ENCODE results near the gene VOPP1. TPM values are rescaled to one million over a fixed set of nuclear protein-coding genes. Genes with fewer than 3 reads are reported as not detected.

Gene VOPP1
- total and polyA plus RNA-seq, 2 donors (not counting 1 experiment from before 2014, with no cell fraction given) = 52.1 to 70.7 TPM

- H3K4me2 ChIP-seq (ENCODE audit: extremely low read depth, insufficient read depth, low read length) = no peak overlapping the region
- H3K36me3 ChIP-seq (ENCODE audit: control insufficient read depth, insufficient read depth, low read length) = no peaks in the 10 kb centered on the region
- DNase-seq (ENCODE audit: low read depth in 2 of 2) = no peak
- no peak overlapping the region for H3K27ac ChIP-seq (ENCODE audit: insufficient read depth, low read length)
- H4K20me1 ChIP-seq (ENCODE audit: control insufficient read depth, extremely low read depth, insufficient read depth, low read length) = peaks cover 1% of the 10 kb centered on the region
- peaks cover 18% of the 10 kb centered on the region for H3K4me1 ChIP-seq (ENCODE audit: control insufficient read depth, extremely low read depth, insufficient read depth, low read length)
- no peak overlapping the region for H3K9ac ChIP-seq (ENCODE audit: insufficient read depth, low read length)
- no peaks in the 10 kb centered on the region for H3K9me3 ChIP-seq (ENCODE audit: control insufficient read depth, insufficient read depth, low read depth, low read length)
- no peak for TF ChIP-seq CTCF (conservative IDR thresholded peaks at IDR 0.05 in 1 of 2, IDR thresholded peaks at IDR 0.05 in 1 of 2; ENCODE audit: low read depth in 1 of 2, low read length in 2 of 2)
- no peak for TF ChIP-seq EZH2 (IDR thresholded peaks at IDR 0.05; ENCODE audit: low read length, missing control alignments)
- H3K27me3 ChIP-seq (ENCODE audit: control insufficient read depth, insufficient read depth, low read length) = no peaks in the 10 kb centered on the region
- H2AFZ ChIP-seq (ENCODE audit: low read length) = no peak overlapping the region
- H3K79me2 ChIP-seq (ENCODE audit: control insufficient read depth, insufficient read depth, low read length) = peaks cover 59% of the 10 kb centered on the region
- H3K4me3 ChIP-seq (replicated peaks in 1 of 4; ENCODE audit: control extremely low read depth in 1 of 4, insufficient read depth in 1 of 4, low read depth in 3 of 4, low read length in 4 of 4) = no peak overlapping the region
Measured at GRCh38 chr7:55569269-55569663, 3.0 kb downstream of the VOPP1 start.

GRCh38 chr7:55568613-55569268 lies 3.6 kb downstream of the VOPP1 start:
- no peaks in the 10 kb centered on the region for H3K36me3 ChIP-seq (ENCODE audit: control insufficient read depth, insufficient read depth, low read length)
- H3K4me3 ChIP-seq (replicated peaks in 1 of 4; ENCODE audit: control extremely low read depth in 1 of 4, insufficient read depth in 1 of 4, low read depth in 3 of 4, low read length in 4 of 4) = no peak overlapping the region
- H4K20me1 ChIP-seq (ENCODE audit: control insufficient read depth, extremely low read depth, insufficient read depth, low read length) = peaks cover 1% of the 10 kb centered on the region
- H3K9ac ChIP-seq (ENCODE audit: insufficient read depth, low read length) = no peak overlapping the region
- H3K27ac ChIP-seq (ENCODE audit: insufficient read depth, low read length) = no peak overlapping the region
- TF ChIP-seq CTCF (conservative IDR thresholded peaks at IDR 0.05 in 1 of 2, IDR thresholded peaks at IDR 0.05 in 1 of 2; ENCODE audit: low read depth in 1 of 2, low read length in 2 of 2) = no peak
- TF ChIP-seq EZH2 (IDR thresholded peaks at IDR 0.05; ENCODE audit: low read length, missing control alignments) = no peak
- no peaks in the 10 kb centered on the region for H3K27me3 ChIP-seq (ENCODE audit: control insufficient read depth, insufficient read depth, low read length)
- peaks cover 13% of the 10 kb centered on the region for H3K4me1 ChIP-seq (ENCODE audit: control insufficient read depth, extremely low read depth, insufficient read depth, low read length)
- H2AFZ ChIP-seq (ENCODE audit: low read length) = no peak overlapping the region
- DNase-seq (ENCODE audit: low read depth in 2 of 2) = peak; percentile 15 to 33
- H3K9me3 ChIP-seq (ENCODE audit: control insufficient read depth, insufficient read depth, low read depth, low read length) = no peaks in the 10 kb centered on the region
- H3K4me2 ChIP-seq (ENCODE audit: extremely low read depth, insufficient read depth, low read length) = no peak overlapping the region
- H3K79me2 ChIP-seq (ENCODE audit: control insufficient read depth, insufficient read depth, low read length) = peaks cover 64% of the 10 kb centered on the region

- Histone ChIP-seq H3K79me2 (ENCODE audit: control insufficient read depth, insufficient read depth, low read length) (peaks cover 70% of the 10 kb centered on the region), H3K4me3 (replicated peaks in 1 of 4; ENCODE audit: control extremely low read depth in 1 of 4, insufficient read depth in 1 of 4, low read depth in 3 of 4, low read length in 4 of 4) (no peak overlapping the region), H3K9ac (ENCODE audit: insufficient read depth, low read length) (no peak overlapping the region), H4K20me1 (ENCODE audit: control insufficient read depth, extremely low read depth, insufficient read depth, low read length) (peaks cover 1% of the 10 kb centered on the region), H3K4me1 (ENCODE audit: control insufficient read depth, extremely low read depth, insufficient read depth, low read length) (peaks cover 6% of the 10 kb centered on the region), H3K36me3 (ENCODE audit: control insufficient read depth, insufficient read depth, low read length) (no peaks in the 10 kb centered on the region), H3K4me2 (ENCODE audit: extremely low read depth, insufficient read depth, low read length) (no peak overlapping the region), H2AFZ (ENCODE audit: low read length) (no peak overlapping the region), H3K9me3 (ENCODE audit: control insufficient read depth, insufficient read depth, low read depth, low read length) (no peaks in the 10 kb centered on the region), H3K27me3 (ENCODE audit: control insufficient read depth, insufficient read depth, low read length) (no peaks in the 10 kb centered on the region), H3K27ac (ENCODE audit: insufficient read depth, low read length) (no peak overlapping the region)
- no peak for DNase-seq (ENCODE audit: low read depth in 2 of 2)
- TF ChIP-seq CTCF (conservative IDR thresholded peaks at IDR 0.05 in 1 of 2, IDR thresholded peaks at IDR 0.05 in 1 of 2; ENCODE audit: low read depth in 1 of 2, low read length in 2 of 2) (no peak), EZH2 (IDR thresholded peaks at IDR 0.05; ENCODE audit: low read length, missing control alignments) (no peak)
Measured at GRCh38 chr7:55567571-55567970, 4.7 kb downstream of the VOPP1 start.
